DOHH2 (cell line): ENCODE data around the gene PCDHA3.
"Not testable (repeated sequence)": the region's sequence is repeated elsewhere in the genome, so short reads cannot be mapped to it uniquely, and the experiment has no call there.

Experiments used
- H3F3A ChIP-seq: fragments of 200-600 bp; sonication (generic), shearing (Covaris generic); 2 replicates; pipeline ENCODE4 v1.6.0; 2016; ENCODE audit warnings: antibody characterized with exemption, mild to moderate bottlenecking; ENCODE audit not compliant: control insufficient read depth, insufficient read depth
- H3K27ac ChIP-seq: fragments of 200-600 bp; sonication (generic); 2 replicates; pipeline ENCODE4 v1.5.1; 2014; ENCODE audit warnings: low read depth, mild to moderate bottlenecking, low read length, moderate library complexity
- H3K27me3 ChIP-seq: fragments of 200-600 bp; sonication (generic); 2 replicates; pipeline ENCODE4 v1.6.1; 2014; ENCODE audit warnings: mild to moderate bottlenecking, low read length, mixed read lengths; ENCODE audit not compliant: control insufficient read depth
- H3K36me3 ChIP-seq: fragments of 200-600 bp; sonication (generic); 2 replicates; pipeline ENCODE4 v1.6.1; 2014; ENCODE audit warnings: mild to moderate bottlenecking, low read length, moderate library complexity, mixed read lengths; ENCODE audit not compliant: control insufficient read depth
- H3K4me1 ChIP-seq: fragments of 200-600 bp; sonication (generic); 2 replicates; pipeline ENCODE4 v1.6.1; 2014; ENCODE audit warnings: mild to moderate bottlenecking, low read length, mixed read lengths; ENCODE audit not compliant: control insufficient read depth
- H3K4me2 ChIP-seq: fragments of 200-600 bp; sonication (generic); 2 replicates; pipeline ENCODE4 v1.6.0; 2014; ENCODE audit warnings: mild to moderate bottlenecking, low read length, moderate library complexity
- H3K4me3 ChIP-seq: fragments of 200-600 bp; sonication (generic); 2 replicates; pipeline ENCODE4 v1.5.1; 2014; ENCODE audit warnings: mild to moderate bottlenecking, low read length, mixed read lengths
- H3K79me2 ChIP-seq: fragments of 200-600 bp; sonication (generic); 2 replicates; pipeline ENCODE4 v1.6.1; 2014; ENCODE audit warnings: mild to moderate bottlenecking, low read length, mixed read lengths; ENCODE audit not compliant: control insufficient read depth
- H3K9me2 ChIP-seq: fragments of 200-600 bp; sonication (generic); replicated peaks from 2 replicates; pipeline ENCODE4 v1.6.1; 2014; ENCODE audit warnings: mild to moderate bottlenecking, low read length, mixed read lengths; ENCODE audit not compliant: control insufficient read depth
- H3K9me3 ChIP-seq: fragments of 200-600 bp; sonication (generic); 2 replicates; pipeline ENCODE4 v1.6.1; 2014; ENCODE audit warnings: antibody characterized with exemption, low read length, mixed read lengths; ENCODE audit not compliant: control insufficient read depth, insufficient read depth
- H4K20me1 ChIP-seq: fragments of 200-600 bp; sonication (generic); 2 replicates; pipeline ENCODE4 v1.6.0; 2014; ENCODE audit warnings: low read depth, mild to moderate bottlenecking, antibody characterized with exemption, low read length, moderate library complexity; ENCODE audit not compliant: control insufficient read depth, insufficient read depth

Gene PCDHA3

GRCh38 chr5:140849831-140850634 lies 49.2 kb downstream of the PCDHA3 start:
- H3K79me2 ChIP-seq, H3K27ac ChIP-seq, H3K36me3 ChIP-seq, H3K27me3 ChIP-seq, H3K9me2 ChIP-seq, H4K20me1 ChIP-seq, H3K4me1 ChIP-seq, H3K9me3 ChIP-seq, H3K4me3 ChIP-seq, H3F3A ChIP-seq, H3K4me2 ChIP-seq: not testable (repeated sequence)
